Liver (tissue), 9 donors: Measurements from ENCODE around the gene CEP83. TPM values are rescaled to one million over a fixed set of nuclear protein-coding genes. Genes with fewer than 3 reads are reported as not detected.

Source experiments
- DNase-seq: peaks from one replicate; pipeline ENCODE4 v3.0.0-alpha.2; 2017; ENCODE audit warnings: low spot score
- H3K27ac ChIP-seq, 2 donors: one replicate each; pipeline ENCODE4 v1.7.0; 2013; ENCODE audit warnings: inconsistent platforms in 2 of 2, low read length in 2 of 2, control low read depth in 1 of 2, low read depth in 1 of 2, mild to moderate bottlenecking in 1 of 2
- H3K27me3 ChIP-seq, 4 donors: one replicate each; pipeline versions ENCODE4 v1.6.1 to v1.7.0; 2013; ENCODE audit warnings: low read length in 3 of 4, inconsistent platforms in 1 of 4, mild to moderate bottlenecking in 1 of 4, moderate library complexity in 1 of 4; ENCODE audit not compliant: control insufficient read depth in 4 of 4, insufficient read depth in 4 of 4
- H3K36me3 ChIP-seq, 4 donors: one replicate each; pipeline versions ENCODE4 v1.6.1 to v1.7.0; 2013; ENCODE audit warnings: low read length in 3 of 4, mild to moderate bottlenecking in 3 of 4, low read depth in 1 of 4, moderate library complexity in 1 of 4; ENCODE audit not compliant: control insufficient read depth in 4 of 4, insufficient read depth in 3 of 4
- H3K4me1 ChIP-seq, 4 donors: one replicate each; pipeline versions ENCODE4 v1.6.1 to v1.7.0; 2013; ENCODE audit warnings: low read length in 3 of 4, mild to moderate bottlenecking in 3 of 4, moderate library complexity in 1 of 4; ENCODE audit not compliant: control insufficient read depth in 4 of 4, insufficient read depth in 4 of 4
- H3K4me3 ChIP-seq, 3 donors: one replicate each; pipeline versions ENCODE4 v1.6.1 to v1.7.0; 2013; ENCODE audit warnings: low read length in 3 of 3, control low read depth in 1 of 3, low read depth in 1 of 3, mild to moderate bottlenecking in 1 of 3
- H3K9ac ChIP-seq, 2 donors: one replicate each; pipeline ENCODE4 v1.7.0; 2013; ENCODE audit warnings: low read length in 2 of 2, mild to moderate bottlenecking in 2 of 2, moderate library complexity in 2 of 2, control low read depth in 1 of 2, low read depth in 1 of 2
- H3K9me3 ChIP-seq, 4 donors: one replicate each; pipeline versions ENCODE4 v1.6.1 to v1.7.0; 2013; ENCODE audit warnings: low read length in 3 of 4; ENCODE audit not compliant: control insufficient read depth in 4 of 4
- ATF3 ChIP-seq: IDR thresholded peaks from 2 replicates; pipeline ENCODE4 v1.6.1; 2016; ENCODE audit warnings: antibody characterized with exemption
- EGR1 ChIP-seq, 2 donors: IDR thresholded peaks; 2 replicates each; pipeline ENCODE4 v1.6.1; 2016 to 2018; ENCODE audit warnings: antibody characterized with exemption in 2 of 2, low read depth in 2 of 2
- FOXA1 ChIP-seq: IDR thresholded peaks from 2 replicates; pipeline ENCODE4 v1.6.1; 2016; ENCODE audit warnings: antibody characterized with exemption
- FOXA2 ChIP-seq: IDR thresholded peaks from 2 replicates; pipeline ENCODE4 v1.6.1; 2016; ENCODE audit warnings: antibody characterized with exemption
- GABPA ChIP-seq, 2 donors: IDR thresholded peaks in 1 of 2; conservative IDR thresholded peaks in 1 of 2; 2 replicates each; pipeline ENCODE4 v1.6.1; 2016; ENCODE audit warnings: antibody characterized with exemption in 2 of 2, mild to moderate bottlenecking in 1 of 2, moderate library complexity in 1 of 2
- HNF4A ChIP-seq, 2 donors: conservative IDR thresholded peaks; 2 replicates each; pipeline ENCODE4 v1.6.1; 2016; ENCODE audit warnings: antibody characterized with exemption in 2 of 2, mild to moderate bottlenecking in 2 of 2
- HNF4G ChIP-seq: IDR thresholded peaks from 2 replicates; pipeline ENCODE4 v1.6.1; 2016; ENCODE audit warnings: antibody characterized with exemption
- JUND ChIP-seq, 2 donors: IDR thresholded peaks; 2 replicates each; pipeline ENCODE4 v1.6.1; 2016; ENCODE audit warnings: antibody characterized with exemption in 2 of 2
- MAX ChIP-seq: IDR thresholded peaks from 2 replicates; pipeline ENCODE4 v1.6.1; 2016; ENCODE audit warnings: antibody characterized with exemption
- NR2F2 ChIP-seq: IDR thresholded peaks from 2 replicates; pipeline ENCODE4 v1.6.1; 2016; ENCODE audit warnings: antibody characterized with exemption
- RAD21 ChIP-seq, 2 donors: IDR thresholded peaks; 2 replicates each; pipeline ENCODE4 v1.6.1; 2016; ENCODE audit warnings: antibody characterized with exemption in 2 of 2, mild to moderate bottlenecking in 2 of 2
- REST ChIP-seq: IDR thresholded peaks from 2 replicates; pipeline ENCODE4 v1.6.1; 2016; ENCODE audit warnings: antibody characterized with exemption, mild to moderate bottlenecking
- SP1 ChIP-seq: IDR thresholded peaks from 2 replicates; pipeline ENCODE4 v1.6.1; 2018; ENCODE audit warnings: antibody characterized with exemption, mild to moderate bottlenecking
- TAF1 ChIP-seq: conservative IDR thresholded peaks from 2 replicates; pipeline ENCODE4 v1.6.1; 2016; ENCODE audit warnings: antibody characterized with exemption, mild to moderate bottlenecking
- WGBS: extraction: QIAGEN DNeasy Blood & Tissue Kit; methylation state at CpG from one replicate; pipeline ENCODE4 v1.1.7; 2013; 5-methylcytosine and 5-hydroxymethylcytosine counted together
- polyA plus RNA-seq, 2 donors: library from polyadenylated mRNA; stranded (reverse) in 1 of 2; unstranded in 1 of 2; fragments of 200-250 nt in 1 of 2; fragments of >200 nt in 1 of 2; fragmentation: Nextera tagmentation in 1 of 2; extraction: Ambion mirVana in 1 of 2; gene quantifications; one replicate each; pipeline versions ENCODE4 v1.2.1 to v1.2.3, GENCODE V29; 2013 to 2015
- total RNA-seq, 2 donors: library from RNA; depleted of rRNA; stranded (reverse); fragments of >200 nt; gene quantifications; one replicate each; pipeline ENCODE4 v1.2.3, GENCODE V29; 2014
- donor health status: healthy.
- donor health status: healthy.
- donor health status: healthy.
- donor health status: healthy.
- donor health status: healthy.

CEP83 gene
- total and polyA plus RNA-seq, 4 donors, result 1.9 to 8.4 (median 5.2) TPM

GRCh38 chr12:94429633-94430032 is 30.0 kb downstream of the CEP83 start:
- no peak for DNase-seq
- H3K9me3 ChIP-seq, result no peaks in the 10 kb centered on the region
- no peak overlapping the region for H3K9ac ChIP-seq
- H3K27ac ChIP-seq, result no peak overlapping the region
- no peaks in the 10 kb centered on the region for H3K36me3 ChIP-seq
- peaks cover 0 to 6% (median 2%) of the 10 kb centered on the region in 4 donors for H3K4me1 ChIP-seq
- no peaks in the 10 kb centered on the region for H3K27me3 ChIP-seq
- TF ChIP-seq MAX (no peak), SP1 (no peak), NR2F2 (no peak), RAD21 (IDR thresholded peaks at IDR 0.05) (peak in 1 of 2 donors; percentile 19)
- no peak overlapping the region for H3K4me3 ChIP-seq

- Histone ChIP-seq H3K9ac (no peak overlapping the region), H3K9me3 (no peaks in the 10 kb centered on the region), H3K27me3 (no peaks in the 10 kb centered on the region), H3K4me1 (peaks cover 0 to 6% (median 2%) of the 10 kb centered on the region in 4 donors), H3K36me3 (no peaks in the 10 kb centered on the region), H3K4me3 (no peak overlapping the region), H3K27ac (no peak overlapping the region)
- WGBS, result 98% methylated on average over 2 of the region's 2 CpGs
- no peak for DNase-seq
- TF ChIP-seq GABPA (IDR thresholded peaks at IDR 0.05 in 1 of 2, conservative IDR thresholded peaks at IDR 0.05 in 1 of 2) (no peak), HNF4G (no peak), REST (no peak), FOXA1 (no peak), MAX (no peak), TAF1 (no peak), ATF3 (no peak), EGR1 (IDR thresholded peaks at IDR 0.05; ENCODE audit: low read depth in 2 of 2) (no peak), SP1 (no peak)
These were observed 30.5 kb downstream of the CEP83 start for GRCh38 chr12:94429191-94429590.

GRCh38 chr12:94427501-94428381 is 31.9 kb downstream of the CEP83 start:
- Histone ChIP-seq H3K27me3 (no peaks in the 10 kb centered on the region), H3K36me3 (peaks cover 0 to 3% (median 0%) of the 10 kb centered on the region in 4 donors), H3K9me3 (peaks cover 0 to 6% (median under 1%) of the 10 kb centered on the region in 4 donors), H3K9ac (no peak overlapping the region), H3K27ac (no peak overlapping the region), H3K4me3 (no peak overlapping the region), H3K4me1 (no peaks in the 10 kb centered on the region)
- DNase-seq, result no peak
- 66% methylated on average over 3 of the region's 3 CpGs for WGBS
- no peak for TF ChIP-seq REST
- TF ChIP-seq ATF3, result no peak
- no peak for TF ChIP-seq JUND (IDR thresholded peaks at IDR 0.05)
- TF ChIP-seq RAD21 (IDR thresholded peaks at IDR 0.05), result no peak
- TF ChIP-seq HNF4A (conservative IDR thresholded peaks at IDR 0.05), result no peak
- no peak for TF ChIP-seq GABPA (IDR thresholded peaks at IDR 0.05 in 1 of 2, conservative IDR thresholded peaks at IDR 0.05 in 1 of 2)
- TF ChIP-seq FOXA2, result no peak
